GM21825 (cell line): ENCODE measurements around the gene TRIP12.
A peak's percentile ranks its signal among the peaks of the same experiment; 100 is the strongest.
"Not testable (repeated sequence)": the region's sequence is repeated elsewhere in the genome, so short reads cannot be mapped to it uniquely, and the experiment has no call there.

Experiments used
- ATAC-seq: cut with Tn5 transposase; IDR thresholded peaks from one replicate; pipeline ENCODE4 v1.9.1; 2021; ENCODE audit warnings: mild to moderate bottlenecking, moderate library complexity; ENCODE audit not compliant: unreplicated experiment

The TRIP12 gene

DNA sequence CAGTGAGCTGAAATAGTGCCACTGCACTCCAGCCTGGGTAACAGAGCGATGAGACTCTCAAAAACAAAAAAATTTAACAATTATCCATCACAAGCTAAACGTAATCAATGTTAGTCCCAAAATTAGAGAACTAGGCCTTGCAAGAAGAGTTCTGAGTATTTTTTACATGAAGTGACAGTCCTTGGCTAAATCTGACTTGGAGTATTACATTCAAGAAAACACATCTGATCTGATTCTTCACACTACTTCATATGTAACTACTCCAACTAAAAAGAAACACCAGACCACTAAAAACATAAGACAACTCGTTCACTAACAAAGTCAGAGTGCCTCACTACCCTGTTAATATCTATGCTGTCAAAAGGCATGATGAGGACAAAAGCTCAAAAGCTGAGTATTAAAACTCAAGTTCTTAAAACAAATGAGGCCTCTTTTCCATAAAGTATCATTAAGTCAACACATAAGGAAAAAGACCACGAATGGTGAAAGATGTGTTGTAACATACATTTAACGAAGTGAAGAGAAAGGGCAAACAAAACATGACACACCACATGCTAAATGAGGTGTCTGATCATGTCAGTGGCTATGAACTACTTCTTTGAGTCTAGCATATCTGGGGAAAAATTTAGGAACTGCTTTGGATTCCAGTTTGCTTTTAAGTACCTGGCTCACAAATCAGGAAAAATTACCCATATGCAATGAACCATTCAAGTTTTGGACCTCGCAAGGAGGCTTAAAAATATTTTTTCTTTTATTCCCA lies 42.4 kb downstream of the TRIP12 start:
- ATAC-seq: no peak

GRCh38 chr2:229875549-229875948 lies 46.3 kb downstream of the TRIP12 start:
- no peak for ATAC-seq

- no peak for ATAC-seq
Observed at GRCh38 chr2:229874647-229875046, 47.2 kb downstream of the TRIP12 start.

GRCh38 chr2:229873123-229873581 lies 48.7 kb downstream of the TRIP12 start:
- peak; percentile 87 for ATAC-seq

GRCh38 chr2:229870903-229871656 lies 50.7 kb downstream of the TRIP12 start:
- ATAC-seq: no peak

DNA sequence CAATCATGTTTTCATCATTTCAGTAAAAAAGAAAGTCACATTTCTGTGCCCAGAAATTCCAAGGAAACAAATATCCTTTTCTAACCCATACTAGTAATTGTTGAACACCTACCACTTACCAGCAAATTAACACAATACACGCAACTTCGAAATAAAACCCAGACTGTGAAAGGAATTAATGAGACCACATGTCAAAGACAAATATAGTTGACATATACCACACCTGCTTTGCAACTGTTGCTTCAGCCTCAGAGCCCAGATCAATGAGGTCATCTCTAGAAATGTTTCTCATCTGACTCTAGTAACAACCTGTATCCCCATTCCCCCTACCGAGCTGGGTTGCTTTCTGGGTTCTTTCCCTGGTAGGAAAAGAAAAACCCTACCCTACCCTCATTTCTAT lies 52.6 kb downstream of the TRIP12 start:
- no peak for ATAC-seq

- ATAC-seq: no peak
Observed at GRCh38 chr2:229868794-229869193, 53.0 kb downstream of the TRIP12 start.

- ATAC-seq: no peak
Observed at GRCh38 chr2:229865033-229865432, 56.8 kb downstream of the TRIP12 start.

GRCh38 chr2:229861431-229861830 lies 60.4 kb downstream of the TRIP12 start:
- no peak for ATAC-seq

GRCh38 chr2:229860334-229860733 lies 61.5 kb downstream of the TRIP12 start:
- ATAC-seq: no peak

DNA sequence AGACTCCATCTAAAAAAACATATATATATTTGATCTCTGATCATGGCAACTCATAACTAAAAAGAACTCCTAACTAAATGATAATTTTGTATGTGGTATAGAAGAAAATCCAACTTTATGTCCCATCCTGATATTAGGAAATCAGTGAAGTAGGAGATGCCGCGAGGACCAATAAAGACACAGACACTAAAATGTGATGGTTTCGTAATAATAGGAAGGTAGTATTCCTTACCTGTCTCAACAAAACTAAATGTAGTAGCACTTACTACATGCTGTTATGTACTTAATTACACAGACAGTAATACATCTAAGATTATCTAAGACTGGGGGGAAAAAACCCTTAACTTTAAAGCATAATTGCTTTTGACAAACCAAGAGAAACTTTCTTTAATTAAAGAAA lies 63.5 kb downstream of the TRIP12 start:
- ATAC-seq: no peak

GRCh38 chr2:229857634-229858033 lies 64.2 kb downstream of the TRIP12 start:
- no peak for ATAC-seq

DNA sequence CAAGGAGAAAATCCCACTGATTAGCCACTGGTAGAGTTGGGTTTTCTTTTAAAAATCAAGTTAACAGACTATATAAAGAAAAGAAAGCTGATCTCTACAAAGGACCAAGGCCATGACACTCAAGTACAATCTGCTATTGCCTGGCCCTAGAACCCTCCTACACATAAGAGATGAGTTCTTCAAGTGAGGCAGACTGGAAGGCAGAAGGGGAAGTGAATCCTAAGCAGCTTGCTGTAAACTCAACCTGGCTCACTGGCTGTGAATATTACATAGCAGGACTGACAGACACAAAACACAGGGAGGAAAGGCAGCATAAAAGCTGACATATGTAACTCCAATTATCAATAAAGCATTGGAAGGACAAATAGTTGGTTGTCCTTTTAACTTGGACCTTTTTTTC lies 65.4 kb downstream of the TRIP12 start:
- ATAC-seq: peak; percentile 83

DNA sequence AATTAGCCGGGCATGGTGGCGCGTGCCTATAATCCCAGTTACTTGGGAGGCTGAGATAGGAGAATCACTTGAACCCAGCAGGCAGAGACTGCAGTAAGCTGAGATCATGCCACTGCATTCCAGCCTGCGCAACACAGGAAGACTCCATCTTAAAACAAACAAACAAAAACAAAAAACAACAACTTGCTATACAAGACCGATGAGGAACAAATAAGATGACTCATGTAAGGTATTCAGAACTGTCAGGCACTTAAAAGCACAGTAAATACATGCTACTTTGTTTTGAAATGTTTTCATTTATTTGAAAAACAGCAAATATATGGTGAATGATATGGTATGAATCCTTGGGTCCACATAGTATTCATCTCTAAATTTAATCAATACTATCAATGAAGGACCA lies 66.7 kb downstream of the TRIP12 start:
- ATAC-seq: no peak

GRCh38 chr2:229852565-229852964 lies 69.2 kb downstream of the TRIP12 start:
- ATAC-seq: peak; percentile 76

DNA sequence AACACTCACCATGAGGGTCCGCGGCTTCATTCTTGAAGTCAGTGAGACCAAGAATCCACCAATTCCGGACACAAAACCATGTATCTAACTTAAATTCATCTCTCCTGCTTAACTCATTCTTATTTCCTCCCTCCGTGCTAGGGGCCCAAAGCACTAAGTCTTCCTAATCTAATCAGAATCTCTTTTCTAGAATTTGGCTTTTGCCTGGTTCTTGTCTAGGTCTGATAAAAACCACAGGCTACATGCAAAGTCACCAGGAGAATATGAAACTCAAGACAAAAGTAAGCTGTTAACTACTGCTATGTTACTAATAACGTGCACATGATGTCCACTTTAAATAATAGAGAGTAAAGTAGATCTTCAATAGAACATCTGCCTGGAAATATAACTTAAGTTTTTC lies 69.9 kb downstream of the TRIP12 start:
- no peak for ATAC-seq

DNA sequence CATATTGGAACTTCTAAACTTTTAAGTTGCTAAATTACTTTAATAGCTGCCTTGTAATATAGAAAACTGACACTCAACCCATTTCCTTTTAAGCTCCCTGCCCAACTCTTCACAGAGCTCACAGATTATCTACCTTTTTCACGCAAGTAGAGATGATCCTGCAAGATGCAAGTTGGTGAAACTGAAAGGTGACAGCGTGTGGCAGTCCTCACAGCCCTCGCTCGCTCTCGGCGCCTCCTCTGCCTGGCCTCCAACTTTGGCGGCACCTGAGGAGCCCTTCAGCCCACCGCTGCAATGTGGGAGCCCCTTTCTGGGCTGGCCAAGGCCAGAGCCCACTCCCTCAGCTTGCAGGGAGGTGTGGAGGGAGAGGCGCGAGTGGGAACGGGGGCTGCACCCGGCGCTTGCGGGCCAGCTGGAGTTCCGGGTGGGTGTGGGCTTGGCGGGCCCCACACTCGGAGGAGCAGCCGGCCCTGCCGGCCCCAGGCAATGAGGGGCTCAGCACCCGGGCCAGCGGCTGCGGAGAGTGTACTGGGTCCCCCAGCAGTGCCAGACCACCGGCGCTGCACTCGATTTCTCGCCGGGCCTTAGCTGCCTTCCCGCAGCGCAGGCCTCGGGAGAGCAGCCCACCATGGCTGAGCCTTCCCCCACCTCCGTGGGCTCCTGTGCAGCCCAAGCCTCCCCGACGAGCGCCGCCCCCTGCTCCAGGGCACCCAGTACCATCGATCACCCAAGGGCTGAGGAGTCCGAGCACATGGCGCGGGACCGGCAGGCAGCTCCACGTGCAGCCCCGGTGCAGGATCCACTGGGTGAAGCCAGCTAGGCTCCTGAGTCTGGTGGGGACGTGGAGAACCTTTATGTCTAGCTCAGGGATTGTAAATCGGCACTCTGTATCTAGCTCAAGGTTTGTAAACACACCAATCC lies 71.2 kb downstream of the TRIP12 start:
- not testable (repeated sequence) for ATAC-seq

DNA sequence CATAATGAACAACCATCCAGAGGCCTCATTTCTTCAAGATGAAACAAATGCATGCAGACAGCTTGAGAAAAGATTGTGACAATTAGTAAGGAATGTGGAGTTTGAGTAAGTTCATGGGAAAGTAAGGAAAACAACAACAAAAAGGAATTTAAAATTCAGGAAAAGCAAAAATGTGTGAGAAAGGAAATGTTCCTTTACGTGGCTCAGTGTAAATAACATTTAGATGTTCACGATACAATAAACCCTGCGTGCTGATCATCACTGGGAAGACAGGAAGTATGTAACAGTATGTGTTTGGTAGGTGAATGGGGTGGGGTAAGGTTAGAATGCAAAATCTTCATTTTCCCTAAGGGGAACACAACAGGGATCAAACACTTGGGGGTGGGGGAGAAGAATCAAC lies 72.7 kb downstream of the TRIP12 start:
- no peak for ATAC-seq

- ATAC-seq: no peak
Observed at GRCh38 chr2:229843613-229844012, 78.2 kb downstream of the TRIP12 start.

- ATAC-seq: no peak
Observed at GRCh38 chr2:229838729-229839128, 83.1 kb downstream of the TRIP12 start.

DNA sequence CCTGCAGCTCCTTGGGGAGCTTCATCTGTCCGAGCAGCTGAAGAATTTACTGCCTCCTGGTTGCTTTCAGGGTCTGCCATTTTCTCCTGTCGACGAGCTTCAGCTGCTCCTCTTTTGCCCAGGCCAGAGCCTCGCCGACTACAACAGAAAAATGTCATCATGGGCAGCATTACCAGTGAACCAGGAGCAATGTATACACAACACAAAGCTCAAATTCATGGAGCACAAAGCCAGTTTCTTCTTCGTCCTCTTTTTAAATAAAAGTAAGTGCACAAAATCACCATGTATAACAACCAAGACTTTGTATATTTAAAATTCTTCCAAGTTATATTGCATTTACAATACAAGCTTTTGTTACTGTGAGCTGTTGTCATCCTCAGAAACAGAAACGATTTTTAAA lies 85.0 kb downstream of the TRIP12 start:
- ATAC-seq: no peak
